HG03457 (cell line): ENCODE results near the gene CCNI2.
"Not testable (repeated sequence)": the region's sequence is repeated elsewhere in the genome, so short reads cannot be mapped to it uniquely, and the experiment has no call there.

Experiments
- ATAC-seq: cut with Tn5 transposase; IDR thresholded peaks from one replicate; pipeline ENCODE4 v1.9.1; 2021; ENCODE audit warnings: moderate number of reproducible peaks; ENCODE audit not compliant: unreplicated experiment

Gene CCNI2

GRCh38 chr5:132778856-132779255 is 31.6 kb downstream of the CCNI2 start:
- ATAC-seq: no peak

GRCh38 chr5:132779961-132780360 is 32.7 kb downstream of the CCNI2 start:
- no peak for ATAC-seq

- ATAC-seq: no peak
Observed at GRCh38 chr5:132780577-132780976, 33.4 kb downstream of the CCNI2 start.

- ATAC-seq: no peak
Observed at GRCh38 chr5:132781029-132781428, 33.8 kb downstream of the CCNI2 start.

DNA sequence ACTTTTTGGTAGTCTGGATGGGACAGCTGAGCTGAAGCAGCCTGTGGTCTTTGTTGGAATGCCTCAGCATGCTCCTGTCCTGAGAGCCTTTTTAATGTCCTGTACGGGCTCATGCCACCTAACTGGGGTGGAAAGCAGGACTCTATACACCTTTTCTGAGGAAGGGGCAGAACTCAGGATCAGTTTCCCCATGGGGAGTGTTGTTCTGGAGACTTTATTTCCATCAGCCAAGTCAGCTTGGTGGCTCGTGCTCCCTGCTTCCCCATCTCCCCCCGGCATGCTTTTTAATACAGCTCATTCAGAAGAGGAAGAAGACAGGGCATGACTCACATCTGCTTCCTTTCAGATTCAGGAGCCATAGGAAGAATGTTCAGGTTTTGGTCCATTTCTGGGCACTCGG is 34.9 kb downstream of the CCNI2 start:
- ATAC-seq: no peak

DNA sequence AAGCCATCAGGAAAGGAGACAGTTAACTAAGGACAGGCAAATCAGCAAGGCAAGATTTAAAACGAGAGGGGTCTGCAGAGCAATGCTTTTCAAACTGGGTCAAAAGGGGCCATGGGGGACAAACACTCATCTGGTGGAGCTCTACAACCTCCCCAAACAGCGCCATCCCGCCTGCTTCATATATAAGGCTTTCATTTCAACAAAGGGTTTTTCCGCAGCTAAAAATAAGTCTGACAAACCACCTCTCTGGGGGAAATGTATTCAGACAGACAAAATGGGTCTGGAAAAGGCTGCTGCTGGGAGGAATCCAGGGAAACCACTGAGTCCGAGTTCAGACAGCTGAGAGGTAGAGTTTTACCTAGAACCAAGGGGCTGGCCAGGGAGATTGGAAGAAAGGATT is 38.1 kb downstream of the CCNI2 start:
- no peak for ATAC-seq

DNA sequence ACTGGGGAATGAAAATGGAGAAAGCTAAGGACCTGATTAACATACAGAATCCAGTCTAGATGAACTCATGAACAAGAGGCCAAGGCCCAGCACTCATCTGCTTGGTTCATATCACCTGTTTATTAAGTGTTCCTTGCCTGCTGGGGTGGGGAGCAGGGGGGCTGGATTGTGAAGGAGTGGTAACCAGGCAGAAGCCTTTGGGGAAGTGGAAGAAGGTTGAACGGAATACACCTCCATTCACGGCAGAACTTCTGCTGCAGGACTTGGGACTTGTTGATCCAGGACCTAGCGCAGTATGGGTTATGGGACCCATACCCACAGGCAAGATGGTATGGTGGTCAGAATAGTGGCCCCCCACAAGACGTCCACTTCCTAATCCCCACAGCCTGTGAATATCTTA is 38.6 kb downstream of the CCNI2 start:
- no peak for ATAC-seq

DNA sequence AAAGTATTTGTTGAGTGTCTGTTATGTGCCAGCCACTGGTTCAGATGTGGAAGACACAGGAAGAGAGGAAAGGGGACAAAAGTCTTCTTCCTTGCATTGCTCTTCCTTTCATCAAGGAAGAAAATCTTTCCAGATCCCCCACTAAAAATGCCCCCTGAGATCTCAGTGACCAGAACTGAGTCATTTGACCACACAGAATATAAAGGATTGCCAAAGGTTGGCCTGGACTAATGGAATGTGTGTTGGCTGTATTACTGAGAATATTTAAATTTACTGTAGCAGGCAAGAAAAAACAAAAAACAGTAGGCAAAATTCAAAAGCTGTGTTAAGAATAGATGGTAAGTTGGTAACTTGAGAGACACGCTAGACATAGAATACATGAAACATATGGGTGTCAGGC is 39.9 kb downstream of the CCNI2 start:
- no peak for ATAC-seq

GRCh38 chr5:132788508-132788907 is 41.3 kb downstream of the CCNI2 start:
- ATAC-seq: no peak

- ATAC-seq: no peak
Observed at GRCh38 chr5:132788990-132789886, 42.0 kb downstream of the CCNI2 start.

DNA sequence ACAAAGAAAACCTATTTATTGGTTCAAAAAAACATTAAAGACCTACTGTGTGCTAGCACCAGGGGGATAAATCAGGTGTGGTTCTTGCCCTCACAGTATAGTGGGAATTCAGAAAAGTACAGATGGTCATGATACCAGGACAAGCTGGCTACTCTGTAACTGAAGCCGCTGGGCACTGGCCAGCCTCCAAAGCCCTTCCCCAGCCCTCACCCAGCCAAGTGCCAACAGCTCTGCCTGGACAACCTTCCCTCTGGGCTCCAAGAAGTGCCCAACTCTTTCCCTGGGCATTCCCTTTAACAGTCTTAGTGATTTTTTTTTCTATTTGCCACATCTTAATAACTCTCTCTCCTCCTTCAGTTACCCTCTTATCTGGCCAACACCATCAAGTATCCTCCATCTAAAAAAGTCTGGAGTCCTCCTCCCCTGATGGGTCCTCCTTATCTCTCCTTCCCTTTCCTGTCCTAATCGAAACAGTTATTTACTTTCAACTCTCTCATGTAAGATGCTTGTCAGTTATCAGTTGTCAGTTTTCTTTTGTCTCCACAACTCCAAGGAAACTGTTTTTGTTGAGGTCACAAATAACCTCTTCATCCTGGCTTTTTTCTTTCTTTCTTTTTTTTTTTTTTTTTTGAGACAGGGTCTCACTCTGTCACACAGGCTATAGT is 43.1 kb downstream of the CCNI2 start:
- ATAC-seq: no peak

GRCh38 chr5:132791026-132791425 is 43.8 kb downstream of the CCNI2 start:
- ATAC-seq: no peak

GRCh38 chr5:132797651-132798050 is 50.4 kb downstream of the CCNI2 start:
- no peak for ATAC-seq

GRCh38 chr5:132799392-132799791 is 52.2 kb downstream of the CCNI2 start:
- no peak for ATAC-seq

GRCh38 chr5:132800545-132800944 is 53.3 kb downstream of the CCNI2 start:
- ATAC-seq: no peak

DNA sequence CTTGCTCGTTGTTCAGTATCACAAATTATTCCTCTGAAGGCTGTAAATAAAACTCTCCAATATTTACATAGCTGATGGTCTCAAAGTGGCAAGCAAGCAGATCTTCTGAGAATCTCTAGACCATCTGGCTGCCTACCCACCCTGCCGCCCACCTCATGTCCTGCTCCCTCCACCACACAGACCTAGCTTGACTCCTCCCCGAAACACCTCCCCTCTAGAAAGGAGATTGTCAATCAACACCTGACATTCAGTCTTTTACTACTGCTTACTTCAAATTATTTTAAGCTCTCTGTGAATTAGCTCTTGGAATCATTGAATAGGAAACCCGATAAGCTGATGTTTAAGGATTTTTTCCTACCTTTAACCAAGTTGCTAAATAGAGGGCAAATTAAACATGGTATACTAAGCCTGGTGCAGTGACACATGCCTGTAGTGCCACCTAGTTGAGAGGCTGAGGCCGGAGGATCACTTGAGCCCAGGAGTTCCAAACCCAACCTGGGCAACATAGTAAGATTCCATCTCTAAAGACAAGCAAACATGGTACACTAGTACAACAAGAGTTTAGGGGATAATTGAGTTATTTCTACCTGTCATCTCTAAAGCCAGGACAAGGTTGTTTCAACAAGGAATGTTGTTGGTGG is 54.9 kb downstream of the CCNI2 start:
- no peak for ATAC-seq

GRCh38 chr5:132802685-132803066 is 55.5 kb downstream of the CCNI2 start:
- ATAC-seq: not testable (repeated sequence)
